ENCODE measurements around the gene PLBD2.

DNA sequence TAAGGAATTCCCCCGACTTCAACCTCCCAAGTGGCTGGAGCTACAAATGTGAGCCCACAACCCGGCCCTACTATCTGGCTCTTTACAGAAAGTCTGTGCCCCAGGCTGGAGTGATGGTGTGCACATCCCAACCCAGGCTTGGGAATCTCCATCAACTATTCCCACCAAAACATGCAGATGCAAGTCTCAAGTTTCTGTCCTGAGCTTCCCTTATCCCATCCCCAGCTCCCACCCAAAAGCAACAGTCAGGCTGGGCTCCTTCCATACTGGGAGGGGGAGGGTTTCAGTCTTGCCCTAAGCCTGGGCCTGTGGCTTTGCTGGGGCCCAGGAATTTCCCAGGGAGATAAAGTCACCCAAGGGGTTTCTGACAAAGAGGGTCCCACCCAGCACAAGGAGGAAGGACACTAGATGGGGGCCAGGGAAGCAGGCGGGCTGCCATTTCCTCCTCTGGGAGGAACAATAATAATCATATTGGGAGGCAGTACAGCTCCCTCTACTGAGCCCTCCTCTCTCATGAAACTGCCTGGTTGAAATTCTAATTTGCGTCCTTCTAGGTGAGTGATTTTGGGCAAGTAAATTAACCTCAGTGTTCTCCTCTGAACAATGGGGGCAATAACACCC lies 31.5 kb upstream of the PLBD2 start:
- TF ChIP-seq CEBPB (IDR thresholded peaks at IDR 0.05; ENCODE audit: borderline replicate concordance in 1 of 2, low read depth in 2 of 2, low read length in 2 of 2) = no peak
- peak in 2 of 3 experiments; percentile 7 to 22; a peak in 1 of 6 replicates for TF ChIP-seq CTCF (IDR thresholded peaks at IDR 0.05 in 2 of 3, conservative IDR thresholded peaks at IDR 0.05 in 1 of 3; ENCODE audit: control insufficient read depth in 2 of 3, extremely low read depth in 1 of 3, insufficient read depth in 1 of 3, low read depth in 3 of 3, low read length in 3 of 3)
- no peak for TF ChIP-seq EZH2 (IDR thresholded peaks at IDR 0.05; ENCODE audit: borderline replicate concordance, control insufficient read depth, low read depth, low read length)
- no peak for TF ChIP-seq RFX5 (IDR thresholded peaks at IDR 0.05; ENCODE audit: low read depth, low read length)

Measured in GM12878 (cell line).